H1 (cell line): ENCODE data around the gene ESPNL. TPM values are rescaled to one million over a fixed set of nuclear protein-coding genes. Genes with fewer than 3 reads are reported as not detected.

Source experiments
- CTCF ChIA-PET: fragments of 300-600 bp; sonication (Branson Sonifier 250); formaldehyde crosslinking; loops from one replicate; lab custom pipeline; 2021; ENCODE audit not compliant: partially characterized antibody; lab: Charles Lee
- POLR2A ChIA-PET: fragments of 300-600 bp; sonication (Branson Sonifier 250); formaldehyde crosslinking; loops from one replicate; lab custom pipeline; 2021; ENCODE audit warnings: inconsistent platforms; ENCODE audit not compliant: partially characterized antibody; lab: Charles Lee
- DNase-seq, 2 experiments: peaks; one replicate each; pipeline versions ENCODE4 v3.0.0 to v3.0.0-alpha.2; 2010 to 2022; ENCODE audit warnings: low spot score in 2 of 2, low read depth in 1 of 2, mixed read lengths in 1 of 2
- FAIRE-seq: peaks from 2 replicates; lab custom pipeline; 2011; peaks lifted over from hg19 to GRCh38; lab: Jason Lieb, UNC
- H2AFZ ChIP-seq: 2 replicates; pipeline ENCODE4 v1.8.1; 2012; ENCODE audit warnings: low read length, inconsistent platforms
- H2AK5ac ChIP-seq: 2 replicates; pipeline ENCODE4 v1.6.1; 2013; ENCODE audit warnings: low read depth, low read length
- H2BK120ac ChIP-seq: replicated peaks from 2 replicates; pipeline ENCODE3; 2013; ENCODE audit warnings: low read depth, low read length, inconsistent platforms
- H2BK12ac ChIP-seq: 2 replicates; pipeline ENCODE4 v1.6.1; 2013; ENCODE audit warnings: low read depth, low read length
- H2BK15ac ChIP-seq: 2 replicates; pipeline ENCODE4 v1.6.1; 2013; ENCODE audit warnings: low read length
- H2BK20ac ChIP-seq: 2 replicates; pipeline ENCODE4 v1.6.1; 2013; ENCODE audit warnings: low read length
- H2BK5ac ChIP-seq: 2 replicates; pipeline ENCODE4 v1.6.1; 2013; ENCODE audit warnings: low read depth, low read length
- H3K14ac ChIP-seq: 2 replicates; pipeline ENCODE4 v1.6.1; 2013; ENCODE audit warnings: inconsistent platforms; ENCODE audit not compliant: insufficient read length
- H3K18ac ChIP-seq: 2 replicates; pipeline ENCODE4 v1.6.1; 2013; ENCODE audit warnings: low read length; ENCODE audit errors: extremely low read depth
- H3K23ac ChIP-seq: 2 replicates; pipeline ENCODE4 v1.6.1; 2013; ENCODE audit warnings: inconsistent platforms; ENCODE audit not compliant: insufficient read length
- H3K23me2 ChIP-seq: 2 replicates; pipeline ENCODE4 v1.6.1; 2013; ENCODE audit warnings: low read depth, low read length
- H3K27ac ChIP-seq: 2 replicates; pipeline ENCODE4 v1.6.1; 2011; ENCODE audit warnings: low read depth, low read length, inconsistent platforms
- H3K27me3 ChIP-seq, 4 experiments: replicated peaks in 1 of 4; 1 replicate in 1 of 4; 2 replicates in 3 of 4; pipeline versions ENCODE4 v1.6.1 to v1.8.1; 2011 to 2013; ENCODE audit warnings: low read length in 3 of 4, mild to moderate bottlenecking in 3 of 4, inconsistent platforms in 2 of 4, mixed read lengths in 2 of 4, moderate library complexity in 1 of 4; ENCODE audit not compliant: control insufficient read depth in 3 of 4, insufficient read depth in 3 of 4; ENCODE audit errors: extremely low read depth in 1 of 4
- H3K36me3 ChIP-seq, 4 experiments: 2 replicates each; pipeline versions ENCODE4 v1.6.1 to v1.8.1; 2011 to 2013; ENCODE audit warnings: mild to moderate bottlenecking in 4 of 4, low read length in 3 of 4, moderate library complexity in 2 of 4, control low read depth in 1 of 4, inconsistent platforms in 1 of 4; ENCODE audit not compliant: insufficient read depth in 4 of 4, control insufficient read depth in 2 of 4
- H3K4ac ChIP-seq: replicated peaks from 2 replicates; pipeline ENCODE3; 2013; ENCODE audit warnings: low read length, low read depth, mixed read lengths, inconsistent platforms; ENCODE audit not compliant: insufficient read length
- H3K4me1 ChIP-seq, 4 experiments: replicated peaks in 1 of 4; 1 replicate in 1 of 4; 2 replicates in 3 of 4; pipeline versions ENCODE4 v1.6.1 to v1.8.1; 2011 to 2013; ENCODE audit warnings: low read length in 3 of 4, inconsistent platforms in 2 of 4, mixed read lengths in 1 of 4; ENCODE audit not compliant: insufficient read depth in 4 of 4, control insufficient read depth in 3 of 4
- H3K4me2 ChIP-seq, 2 experiments: 2 replicates each; pipeline versions ENCODE4 v1.6.1 to v1.8.1; 2011 to 2013; ENCODE audit warnings: low read depth in 2 of 2, low read length in 2 of 2, control low read depth in 1 of 2, inconsistent platforms in 1 of 2, mild to moderate bottlenecking in 1 of 2; ENCODE audit not compliant: insufficient read depth in 1 of 2
- H3K4me3 ChIP-seq, 4 experiments: fragments of 200-600, 300-600 bp in 1 of 4; sonication (generic), shearing (Covaris generic), sonication (Bioruptor Twin) in 1 of 4; 2 replicates each; pipeline versions ENCODE4 v1.5.1 to v1.8.1; 2011 to 2016; ENCODE audit warnings: low read length in 4 of 4, low read depth in 3 of 4, control low read depth in 2 of 4, inconsistent platforms in 2 of 4, mild to moderate bottlenecking in 2 of 4, mixed read lengths in 1 of 4, moderate library complexity in 1 of 4; ENCODE audit not compliant: insufficient read depth in 2 of 4; ENCODE audit errors: extremely low read depth in 1 of 4
- H3K56ac ChIP-seq: replicated peaks from 2 replicates; pipeline ENCODE3; 2013; ENCODE audit warnings: low read depth, mild to moderate bottlenecking, mixed read lengths, low read length, inconsistent platforms; ENCODE audit not compliant: insufficient read length
- H3K79me1 ChIP-seq: 2 replicates; pipeline ENCODE4 v1.6.1; 2013; ENCODE audit warnings: low read depth, low read length, control low read depth
- H3K79me2 ChIP-seq, 2 experiments: 2 replicates each; pipeline versions ENCODE4 v1.6.1 to v1.8.1; 2012 to 2013; ENCODE audit warnings: low read length in 2 of 2, mild to moderate bottlenecking in 2 of 2, inconsistent platforms in 1 of 2; ENCODE audit not compliant: insufficient read depth in 2 of 2, control insufficient read depth in 1 of 2
- H3K9ac ChIP-seq, 4 experiments: replicated peaks in 1 of 4; 1 replicate in 1 of 4; 2 replicates in 3 of 4; pipeline versions ENCODE4 v1.6.1 to v1.8.1; 2011 to 2013; ENCODE audit warnings: low read depth in 3 of 4, low read length in 3 of 4, control low read depth in 2 of 4, mild to moderate bottlenecking in 2 of 4, moderate library complexity in 2 of 4, inconsistent platforms in 1 of 4; ENCODE audit errors: extremely low read depth in 1 of 4
- H3K9me3 ChIP-seq, 2 experiments: 2 replicates each; pipeline versions ENCODE4 v1.6.1 to v1.8.1; 2012 to 2013; ENCODE audit warnings: mild to moderate bottlenecking in 2 of 2, moderate library complexity in 2 of 2, control low read depth in 1 of 2, inconsistent platforms in 1 of 2, low read depth in 1 of 2, low read length in 1 of 2, mixed read lengths in 1 of 2; ENCODE audit not compliant: insufficient read depth in 2 of 2
- H4K20me1 ChIP-seq, 2 experiments: replicated peaks in 1 of 2; 2 replicates each; pipeline versions ENCODE3 to v1.8.1; 2011 to 2013; ENCODE audit warnings: inconsistent platforms in 2 of 2, low read length in 2 of 2, mild to moderate bottlenecking in 1 of 2; ENCODE audit not compliant: insufficient read depth in 2 of 2, control insufficient read depth in 1 of 2
- H4K5ac ChIP-seq: 2 replicates; pipeline ENCODE4 v1.6.1; 2013; ENCODE audit warnings: low read length, low read depth, mixed read lengths, inconsistent platforms; ENCODE audit not compliant: insufficient read length
- H4K8ac ChIP-seq: 2 replicates; pipeline ENCODE4 v1.8.0; 2013; ENCODE audit warnings: mild to moderate bottlenecking, moderate library complexity, low read length, inconsistent platforms; ENCODE audit not compliant: insufficient read depth; ENCODE audit errors: extremely low read depth
- H4K91ac ChIP-seq: replicated peaks from 2 replicates; pipeline ENCODE3; 2013; ENCODE audit warnings: low read length, mixed read lengths, inconsistent platforms; ENCODE audit not compliant: insufficient read length
- JUN ChIP-seq: IDR thresholded peaks from 2 replicates; pipeline ENCODE4 v1.6.1; 2011; ENCODE audit warnings: low read depth, mild to moderate bottlenecking, improper control_type of control experiment, low read length
- POLR2AphosphoS5 ChIP-seq: IDR thresholded peaks from 2 replicates; pipeline ENCODE4 v1.6.1; 2011; ENCODE audit warnings: low read depth, low read length
- SUZ12 ChIP-seq: fragments of 200-600 bp; sonication (generic); IDR thresholded peaks from 2 replicates; pipeline ENCODE4 v1.6.1; 2012; ENCODE audit warnings: mild to moderate bottlenecking, inconsistent platforms, low read length, moderate library complexity, mixed read lengths
- WGBS, 2 experiments: shearing (Covaris generic) in 1 of 2; methylation state at CpG; one replicate each; pipeline versions ENCODE4 v1.1.6 to v1.1.7; 2013 to 2015; ENCODE audit warnings: low lambda C conversion rate in 2 of 2, mixed read lengths in 2 of 2, inconsistent platforms in 1 of 2, low coverage in 1 of 2, missing lambda C conversion rate in 1 of 2; ENCODE audit not compliant: insufficient replicate concordance in 2 of 2, insufficient coverage in 1 of 2, insufficient read length in 1 of 2; ENCODE audit errors: extremely low coverage in 1 of 2, missing lambda C conversion rate in 1 of 2; 5-methylcytosine and 5-hydroxymethylcytosine counted together
- polyA plus RNA-seq, 7 experiments: library from polyadenylated mRNA; depleted of rRNA in 3 of 7; stranded (reverse) in 5 of 7; unstranded in 2 of 7; fragments of >200 nt in 5 of 7; fragments of 200-250 nt in 2 of 7; gene quantifications; 1 replicate in 5 of 7; 2 replicates in 1 of 7; 4 replicates in 1 of 7; pipeline versions ENCODE4 v1.2.1 to v1.2.3, GENCODE V29; 2011 to 2013; ENCODE audit warnings: missing spikeins in 2 of 7, mixed read lengths in 2 of 7
- total RNA-seq: library from RNA; stranded (reverse); fragmentation: NEBNext Ultra II Directional; extraction: Animal tissue kit (Norgen Biotek cat#: 25700); gene quantifications from 2 replicates; pipeline ENCODE4 v1.2.1, GENCODE V29; 2021

ESPNL gene
- total and polyA plus RNA-seq, 2 of the 8 experiments (the other 6 are each of a cell fraction or from before 2014, with no cell fraction given), result 0.68 to 1.3 TPM

- WGBS, 2 experiments, result 93% methylated on average over 4 of the region's 4 CpGs; no CpG with 5 or more reads in 1 of the 2 experiments
- no peak overlapping the region for H3K56ac ChIP-seq
- no peak overlapping the region for H4K5ac ChIP-seq
- no peak for DNase-seq
- no peaks in the 10 kb centered on the region for H3K23me2 ChIP-seq
- H4K91ac ChIP-seq, result no peak overlapping the region
- ChIA-PET CTCF (interaction anchor here (0.6 to 1.0 kb wide), 2 partner anchors 69 to 136 kb away, joined by 3 to 4 read pairs; partner anchors contain the start of gene ERFE), POLR2A (interaction anchor here (1.0 to 4.3 kb wide), 7 partner anchors 9 to 81 kb away, joined by 3 to 17 read pairs (median 5); partner anchors contain the start of gene ESPNL)
- H3K18ac ChIP-seq, result no peak overlapping the region
- H3K4ac ChIP-seq, result no peak overlapping the region
- no peak overlapping the region for H2BK15ac ChIP-seq
- no peak overlapping the region for H2BK5ac ChIP-seq
- H4K20me1 ChIP-seq, result peaks cover 3 to 6% of the 10 kb centered on the region in 2 experiments
- peaks cover 0 to 39% (median 15%) of the 10 kb centered on the region in 4 experiments; a peak in 6 of 8 replicates for H3K36me3 ChIP-seq
- no peak overlapping the region for H3K23ac ChIP-seq
- no peak overlapping the region for H2AK5ac ChIP-seq
- no peaks in the 10 kb centered on the region for H3K9me3 ChIP-seq
- H2BK20ac ChIP-seq, result no peak overlapping the region
- no peak overlapping the region for H3K14ac ChIP-seq
- no peak overlapping the region for H3K27ac ChIP-seq
- H2BK12ac ChIP-seq, result no peak overlapping the region
- H2BK120ac ChIP-seq, result no peak overlapping the region
- no peak overlapping the region for H3K4me3 ChIP-seq
- H3K79me1 ChIP-seq, result 0 out of 2 replicates have a peak, but pooled peaks cover 2% of the 10 kb centered on the region
- peaks cover 0 to under 1% (median 0%) of the 10 kb centered on the region in 4 experiments; a peak in 1 of 7 replicates for H3K4me1 ChIP-seq
- no peak for FAIRE-seq
- H2AFZ ChIP-seq, result no peak overlapping the region
- no peak overlapping the region for H3K9ac ChIP-seq
- no peaks in the 10 kb centered on the region for H3K27me3 ChIP-seq
- H3K79me2 ChIP-seq, result no peaks in the 10 kb centered on the region
- H4K8ac ChIP-seq, result no peak overlapping the region
- H3K4me2 ChIP-seq, result no peak overlapping the region
- no peak for TF ChIP-seq SUZ12
- no peak for TF ChIP-seq JUN
- TF ChIP-seq POLR2AphosphoS5, result no peak
Observed at GRCh38 chr2:238090887-238091286, 9.3 kb upstream of the ESPNL start.
